Bronchial epithelial cell (primary cell): ENCODE data around the gene URB1. TPM values are rescaled to one million over a fixed set of nuclear protein-coding genes. Genes with fewer than 3 reads are reported as not detected.

Experiments used
- DNase-seq: peaks from one replicate; pipeline ENCODE4 v3.0.0-alpha.2; 2010; ENCODE audit warnings: low read depth
- FAIRE-seq: peaks from 2 replicates; lab custom pipeline; 2011; peaks lifted over from hg19 to GRCh38; lab: Jason Lieb, UNC
- H3K27me3 ChIP-seq: 2 replicates; pipeline ENCODE4 v1.5.1; 2011; ENCODE audit warnings: low read length; ENCODE audit not compliant: control insufficient read depth, insufficient read depth
- H3K36me3 ChIP-seq: 2 replicates; pipeline ENCODE4 v1.5.1; 2011; ENCODE audit warnings: low read length; ENCODE audit not compliant: control insufficient read depth, insufficient read depth
- H3K4me3 ChIP-seq: 2 replicates; pipeline ENCODE4 v1.5.1; 2011; ENCODE audit warnings: mild to moderate bottlenecking, low read depth, low read length, control low read depth
- total RNA-seq: library from RNA; depleted of rRNA; stranded (reverse); fragments of >200 nt; gene quantifications from 2 replicates; pipeline ENCODE4 v1.2.1, GENCODE V29; 2014
- TF ChIP-seq, protein P1 (sequence below): IDR thresholded peaks from 2 replicates; pipeline ENCODE4 v1.5.1; 2011; ENCODE audit warnings: mild to moderate bottlenecking, moderate library complexity, low read length, control low read depth, inconsistent platforms; ENCODE audit not compliant: insufficient read depth, severe bottlenecking

Gene URB1
- total RNA-seq, 1 donor from 2014 or later, result 22.4 TPM

DNA sequence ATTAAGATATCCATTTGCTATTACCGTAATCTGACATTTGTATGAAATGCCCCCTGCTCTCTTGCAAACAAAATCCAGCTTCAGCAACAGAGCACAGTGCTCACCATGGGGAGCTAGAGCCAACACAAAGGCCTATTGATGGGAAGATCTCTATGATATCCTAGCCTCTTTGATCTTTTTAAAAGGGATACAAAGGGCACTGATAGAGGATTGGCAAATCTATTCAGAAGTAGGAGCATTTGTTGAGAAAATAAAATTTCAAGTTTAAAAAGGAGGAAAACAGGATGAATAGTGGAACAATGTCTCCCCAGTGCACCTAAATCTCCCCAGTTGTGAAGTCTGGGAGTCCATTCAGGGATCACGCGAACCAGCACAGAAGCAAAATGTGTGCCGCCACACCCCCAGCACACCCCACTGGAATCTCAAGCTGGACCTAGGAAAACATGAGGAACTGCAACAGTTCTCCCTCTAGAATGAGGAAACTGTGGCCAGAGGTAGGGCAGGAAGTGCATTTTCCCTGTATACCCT, 62.0 kb downstream of the URB1 start:
- DNase-seq (no peak), FAIRE-seq (no peak)
- TF ChIP-seq, protein P1, sequence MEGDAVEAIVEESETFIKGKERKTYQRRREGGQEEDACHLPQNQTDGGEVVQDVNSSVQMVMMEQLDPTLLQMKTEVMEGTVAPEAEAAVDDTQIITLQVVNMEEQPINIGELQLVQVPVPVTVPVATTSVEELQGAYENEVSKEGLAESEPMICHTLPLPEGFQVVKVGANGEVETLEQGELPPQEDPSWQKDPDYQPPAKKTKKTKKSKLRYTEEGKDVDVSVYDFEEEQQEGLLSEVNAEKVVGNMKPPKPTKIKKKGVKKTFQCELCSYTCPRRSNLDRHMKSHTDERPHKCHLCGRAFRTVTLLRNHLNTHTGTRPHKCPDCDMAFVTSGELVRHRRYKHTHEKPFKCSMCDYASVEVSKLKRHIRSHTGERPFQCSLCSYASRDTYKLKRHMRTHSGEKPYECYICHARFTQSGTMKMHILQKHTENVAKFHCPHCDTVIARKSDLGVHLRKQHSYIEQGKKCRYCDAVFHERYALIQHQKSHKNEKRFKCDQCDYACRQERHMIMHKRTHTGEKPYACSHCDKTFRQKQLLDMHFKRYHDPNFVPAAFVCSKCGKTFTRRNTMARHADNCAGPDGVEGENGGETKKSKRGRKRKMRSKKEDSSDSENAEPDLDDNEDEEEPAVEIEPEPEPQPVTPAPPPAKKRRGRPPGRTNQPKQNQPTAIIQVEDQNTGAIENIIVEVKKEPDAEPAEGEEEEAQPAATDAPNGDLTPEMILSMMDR, result no peak
- H3K36me3 ChIP-seq, result peaks cover 22% of the 10 kb centered on the region
- H3K4me3 ChIP-seq, result no peak overlapping the region
- H3K27me3 ChIP-seq, result no peaks in the 10 kb centered on the region

DNA sequence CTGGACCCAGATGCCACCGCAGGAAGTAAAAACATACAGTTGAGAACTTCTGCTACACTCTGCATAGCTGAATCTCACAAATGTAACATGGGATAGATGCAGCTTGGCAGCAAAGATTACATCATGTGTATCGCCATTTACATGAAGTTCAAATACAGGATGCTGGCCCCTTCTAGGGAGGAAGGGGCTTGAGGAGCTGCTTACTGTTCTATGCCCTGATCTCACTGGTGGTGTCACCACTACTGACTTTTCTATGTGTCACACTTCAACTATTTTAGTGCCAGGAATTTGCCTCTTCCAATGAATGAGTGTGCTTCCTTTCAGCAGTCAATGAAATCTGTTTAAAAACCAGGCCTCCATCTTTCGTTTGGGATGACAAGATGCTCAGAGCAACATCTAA, 63.0 kb downstream of the URB1 start:
- H3K36me3 ChIP-seq, result peaks cover 20% of the 10 kb centered on the region
- no peak for FAIRE-seq

DNA sequence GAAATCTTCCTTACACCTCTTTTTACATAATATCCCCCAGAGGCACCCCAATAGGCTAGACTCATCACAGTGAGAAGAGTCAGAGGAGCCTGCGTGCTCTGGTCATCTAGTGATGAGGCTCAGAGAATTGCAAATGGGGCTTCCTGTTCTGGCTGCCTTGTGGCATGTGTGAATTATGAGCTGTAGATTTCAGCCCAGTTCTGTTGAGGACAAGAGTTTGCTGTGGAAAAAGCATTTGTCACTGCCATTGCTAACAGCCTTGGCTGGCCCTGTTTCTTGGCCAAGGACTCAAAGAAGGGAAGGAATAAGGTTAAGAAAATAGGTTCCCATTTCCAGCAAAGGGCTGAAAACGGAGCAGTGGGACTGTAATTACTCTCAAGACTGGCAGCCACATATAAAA, 63.5 kb downstream of the URB1 start:
- no peak for FAIRE-seq
- Histone ChIP-seq H3K27me3 (no peaks in the 10 kb centered on the region), H3K36me3 (peaks cover 17% of the 10 kb centered on the region), H3K4me3 (no peak overlapping the region)
- DNase-seq, result no peak
- TF ChIP-seq, protein P1, result no peak

More for the DNA sequence above, 63.0 kb downstream of the URB1 start:
- Histone ChIP-seq H3K4me3 (no peak overlapping the region), H3K27me3 (no peaks in the 10 kb centered on the region)
- TF ChIP-seq, protein P1, result no peak
- peak; percentile 4 for DNase-seq

DNA sequence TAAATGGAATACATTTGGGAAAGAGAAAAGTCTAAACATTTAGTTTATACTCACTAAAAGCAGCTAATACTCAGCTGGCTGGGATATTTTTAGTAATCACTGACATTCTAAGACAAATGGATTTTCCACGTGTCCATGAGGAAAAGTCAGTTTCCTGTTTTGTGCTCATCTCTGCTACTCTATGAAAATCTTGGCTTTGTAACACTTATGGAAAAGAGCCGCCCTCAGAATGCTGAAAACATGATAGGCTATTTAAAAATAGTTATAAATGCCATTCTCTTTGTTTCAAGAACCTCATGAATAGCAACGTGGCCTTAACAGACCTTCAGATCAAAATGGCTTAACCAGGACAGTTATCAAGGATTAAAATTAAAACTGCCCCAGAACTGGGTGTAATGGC, 64.2 kb downstream of the URB1 start:
- FAIRE-seq (no peak), DNase-seq (no peak)

DNA sequence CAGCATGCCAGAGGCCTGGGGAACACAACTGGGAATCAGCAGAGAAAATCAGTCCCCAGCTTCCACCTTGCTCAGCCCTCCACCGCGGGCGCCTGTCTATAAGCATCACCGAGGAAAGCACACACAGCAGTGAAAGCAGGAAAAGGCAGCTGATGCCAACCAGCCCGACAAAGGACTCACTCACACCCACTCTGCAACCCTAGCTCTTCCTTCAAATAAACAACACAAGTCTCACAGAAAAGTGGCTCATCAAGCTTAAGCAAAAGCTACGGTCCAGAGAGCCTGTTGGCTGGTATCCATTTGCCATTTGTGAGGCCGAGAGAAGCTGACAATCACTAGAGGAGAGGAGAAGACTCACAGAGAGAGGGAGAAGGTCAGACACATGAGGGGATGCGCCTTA, 67.1 kb downstream of the URB1 start:
- no peak for FAIRE-seq
- TF ChIP-seq, protein P1, result no peak
- no peak for DNase-seq
- Histone ChIP-seq H3K27me3 (no peaks in the 10 kb centered on the region), H3K36me3 (peaks cover 28% of the 10 kb centered on the region), H3K4me3 (no peak overlapping the region)

More for the DNA sequence above, 64.2 kb downstream of the URB1 start:
- H3K27me3 ChIP-seq, result no peaks in the 10 kb centered on the region
- no peak overlapping the region for H3K4me3 ChIP-seq
- H3K36me3 ChIP-seq, result peaks cover 16% of the 10 kb centered on the region
- TF ChIP-seq, protein P1, result no peak

DNA sequence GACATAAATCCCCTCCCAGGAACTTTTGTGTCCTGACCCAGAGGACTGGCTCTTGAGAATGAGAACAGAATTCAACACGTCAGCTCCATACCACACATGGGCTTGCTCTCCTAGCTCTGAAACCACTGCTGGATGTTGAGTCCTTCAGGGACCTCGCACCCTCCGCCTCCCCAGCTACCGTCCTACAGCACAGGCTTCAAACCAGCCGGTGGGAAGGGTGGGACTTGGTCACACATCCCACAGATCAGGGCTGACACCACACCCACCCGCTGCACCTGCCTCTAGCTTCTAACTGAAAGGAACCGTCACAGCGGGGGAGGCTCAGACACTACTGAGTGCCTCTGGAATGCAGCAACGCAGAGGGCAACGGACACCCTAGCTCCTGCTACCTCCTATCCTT, 70.1 kb downstream of the URB1 start:
- Histone ChIP-seq H3K36me3 (peaks cover 46% of the 10 kb centered on the region), H3K27me3 (no peaks in the 10 kb centered on the region), H3K4me3 (no peak overlapping the region)
- DNase-seq, result no peak
- TF ChIP-seq, protein P1, result no peak
- peak; percentile 13 for FAIRE-seq
